Fibroblast of skin of back (primary cell): ENCODE data around the gene SGSM1.
"Not testable (repeated sequence)": the region's sequence is repeated elsewhere in the genome, so short reads cannot be mapped to it uniquely, and the experiment has no call there.

ENCODE experiments used
- DNase-seq: peaks from one replicate; pipeline ENCODE4 v3.0.0-alpha.2; 2013

The SGSM1 gene

GRCh38 chr22:24837517-24837916, 31.5 kb downstream of the SGSM1 start:
- DNase-seq: not testable (repeated sequence)

DNA sequence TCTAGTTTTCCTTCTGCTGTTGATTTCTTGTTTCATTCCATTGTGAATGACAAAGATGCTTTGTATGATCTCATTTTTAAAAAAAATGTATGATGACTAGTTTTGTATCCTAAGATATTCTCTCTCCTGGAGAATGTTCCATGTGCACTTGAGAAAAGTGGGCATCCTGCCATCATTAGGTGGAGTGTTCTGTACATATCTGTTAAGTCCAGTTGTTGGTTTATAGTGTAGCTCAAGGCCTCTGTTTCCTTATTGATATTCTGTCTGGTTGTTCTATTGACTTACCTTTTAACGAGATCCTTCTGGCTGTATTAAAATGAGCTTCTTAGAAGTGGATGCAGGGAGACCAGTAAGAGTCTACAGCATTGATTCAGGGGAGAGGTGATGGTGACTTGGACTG, 35.2 kb downstream of the SGSM1 start:
- no peak for DNase-seq

- DNase-seq: no peak
Measured at GRCh38 chr22:24843048-24843447, 37.0 kb downstream of the SGSM1 start.

DNA sequence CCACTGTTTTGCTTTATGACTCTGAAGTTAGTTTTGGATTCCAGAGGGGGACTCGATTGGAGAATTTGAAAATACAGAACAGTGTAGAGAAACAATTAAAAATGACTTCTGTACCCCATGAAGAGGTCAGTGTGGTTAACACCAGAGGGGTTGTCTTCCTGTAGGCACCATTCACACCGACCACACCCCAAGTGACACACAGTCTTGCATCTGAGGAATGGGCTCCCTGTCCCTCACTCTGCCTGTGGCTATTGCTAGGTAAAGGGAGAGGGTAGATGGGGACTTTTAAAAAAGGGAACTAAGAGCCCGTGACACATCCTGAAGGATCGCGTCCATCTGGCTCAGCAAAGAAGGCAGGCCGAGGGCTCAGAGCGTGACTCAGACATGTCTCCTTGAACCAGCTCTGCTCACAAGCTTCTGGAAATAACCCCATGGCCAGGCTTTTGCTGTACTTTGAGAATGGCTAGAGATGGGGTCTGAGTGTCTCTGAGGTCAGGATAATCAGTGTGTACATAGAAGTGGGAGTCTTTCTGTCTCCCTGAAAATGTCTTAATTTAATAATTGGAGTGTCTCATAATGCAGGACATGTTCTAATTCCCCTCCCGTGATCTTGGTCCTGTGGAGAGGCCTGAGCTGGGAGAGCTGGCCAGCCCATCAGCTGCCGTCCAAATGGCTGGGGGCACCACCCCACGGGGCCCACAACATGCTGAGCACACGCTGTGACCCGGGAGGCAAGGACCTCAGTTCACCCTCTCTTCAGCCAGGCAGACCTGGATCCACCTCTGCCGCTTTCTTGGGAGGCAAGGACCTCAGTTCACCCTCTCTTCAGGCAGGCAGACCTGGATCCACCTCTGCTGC, 39.3 kb downstream of the SGSM1 start:
- DNase-seq: no peak

- DNase-seq: no peak
Measured at GRCh38 chr22:24847490-24847889, 41.5 kb downstream of the SGSM1 start.

DNA sequence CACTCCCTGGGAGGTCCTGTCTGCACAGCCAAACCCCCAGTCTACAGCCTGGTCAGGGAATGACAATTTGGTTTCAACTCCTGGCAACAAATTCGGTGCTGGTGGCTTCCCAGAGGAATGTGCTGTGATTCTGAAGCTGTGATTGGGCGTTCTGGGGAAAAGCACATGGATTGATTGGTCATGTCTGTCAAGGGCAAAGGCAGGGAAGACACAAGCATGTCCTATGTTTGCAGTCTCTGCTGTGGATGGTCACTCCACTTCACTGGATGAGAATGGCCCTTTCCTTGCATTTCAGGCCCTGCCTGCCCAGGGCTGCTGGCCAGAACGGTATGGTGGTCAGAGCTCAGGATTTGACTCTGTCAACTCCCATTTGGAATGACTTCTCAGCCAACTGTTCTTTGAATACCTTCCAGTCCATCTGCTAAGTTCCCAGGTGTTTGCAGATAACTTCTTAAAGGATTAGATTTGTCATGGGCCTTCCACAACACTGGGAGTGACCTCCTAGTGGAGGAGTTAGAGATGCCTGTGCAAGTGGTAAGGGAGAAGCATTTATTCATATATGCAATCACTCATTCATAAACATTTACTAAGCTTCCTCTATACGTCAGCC, 42.7 kb downstream of the SGSM1 start:
- no peak for DNase-seq

DNA sequence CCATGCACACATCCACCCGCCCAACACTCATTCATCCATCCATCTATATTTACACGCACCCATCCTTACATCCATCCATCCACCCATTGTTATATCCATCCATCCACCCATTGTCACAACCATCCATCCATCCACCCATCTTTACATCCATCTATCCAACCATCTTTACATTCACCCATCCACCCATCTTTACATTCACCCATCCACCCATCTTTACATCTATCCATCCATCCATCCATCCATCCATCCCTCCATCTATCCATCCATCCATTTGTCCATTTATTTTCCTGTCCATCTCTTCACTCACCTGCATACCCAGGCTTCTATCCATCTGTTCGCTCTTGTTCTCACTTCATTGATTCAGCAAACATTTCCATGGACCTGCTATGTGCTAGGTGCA, 49.8 kb downstream of the SGSM1 start:
- DNase-seq: no peak

GRCh38 chr22:24857576-24857975, 51.6 kb downstream of the SGSM1 start:
- DNase-seq: no peak

DNA sequence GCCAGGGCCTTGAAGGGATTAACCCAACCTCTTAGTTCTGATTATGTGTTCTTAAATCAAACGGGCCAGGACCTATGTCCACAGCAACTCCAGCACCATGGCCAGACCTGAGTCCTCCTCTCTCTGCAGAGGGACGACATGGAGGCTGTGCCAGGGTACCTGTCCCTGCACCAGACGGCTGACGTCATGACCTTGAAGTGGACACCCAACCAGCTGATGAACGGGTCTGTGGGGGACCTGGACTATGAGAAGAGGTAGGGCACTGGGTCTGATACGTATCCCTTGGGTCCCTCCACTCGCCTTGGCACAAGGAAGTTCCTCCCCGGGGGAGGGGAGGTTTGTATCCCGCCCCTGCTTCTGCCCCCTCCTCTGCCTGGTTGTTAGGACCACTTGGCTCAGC, 53.6 kb downstream of the SGSM1 start:
- DNase-seq: no peak

DNA sequence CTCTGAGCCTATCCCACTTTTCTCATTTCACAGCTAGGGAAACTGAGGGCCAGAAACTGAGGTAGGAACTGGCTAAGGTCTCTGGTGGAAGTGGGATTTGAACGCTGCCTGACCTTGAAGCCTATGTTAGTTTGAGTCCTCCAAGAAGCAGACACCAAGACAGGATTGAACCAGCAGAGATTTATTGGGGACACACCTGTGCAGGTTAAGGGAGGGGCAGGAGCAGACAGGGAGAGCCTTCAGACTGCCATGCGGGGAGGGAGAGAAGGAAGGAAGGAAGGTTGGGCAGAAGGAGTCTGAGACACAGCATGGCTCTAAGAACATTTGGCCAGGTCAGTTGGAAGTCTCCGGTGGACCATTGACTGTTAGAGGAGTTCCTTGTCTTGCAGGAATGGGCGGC, 59.5 kb downstream of the SGSM1 start:
- DNase-seq: no peak

GRCh38 chr22:24867323-24868022, 61.5 kb downstream of the SGSM1 start:
- no peak for DNase-seq

DNA sequence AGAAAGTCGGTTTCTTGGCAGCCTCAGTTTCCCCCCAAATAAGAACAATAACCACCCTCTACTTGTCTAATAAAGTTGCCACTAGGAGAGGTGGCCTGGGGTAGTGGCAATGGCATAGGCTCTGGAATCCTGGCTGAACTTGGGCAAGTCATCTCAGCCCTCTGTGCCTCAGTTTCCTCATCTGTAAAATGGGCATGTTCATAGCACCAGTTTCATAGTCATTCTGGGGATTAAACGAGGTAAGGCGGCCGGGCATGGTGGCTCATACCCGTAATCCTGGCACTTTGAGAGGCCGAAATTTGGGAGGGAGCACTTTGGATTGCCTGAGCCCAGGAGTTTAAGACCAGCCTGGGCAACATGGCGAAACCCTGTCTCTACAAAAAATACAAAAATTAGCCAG, 63.0 kb downstream of the SGSM1 start:
- no peak for DNase-seq

- no peak for DNase-seq
Measured at GRCh38 chr22:24871611-24872205, 65.7 kb downstream of the SGSM1 start.

GRCh38 chr22:24873226-24873625, 67.2 kb downstream of the SGSM1 start:
- DNase-seq: no peak

DNA sequence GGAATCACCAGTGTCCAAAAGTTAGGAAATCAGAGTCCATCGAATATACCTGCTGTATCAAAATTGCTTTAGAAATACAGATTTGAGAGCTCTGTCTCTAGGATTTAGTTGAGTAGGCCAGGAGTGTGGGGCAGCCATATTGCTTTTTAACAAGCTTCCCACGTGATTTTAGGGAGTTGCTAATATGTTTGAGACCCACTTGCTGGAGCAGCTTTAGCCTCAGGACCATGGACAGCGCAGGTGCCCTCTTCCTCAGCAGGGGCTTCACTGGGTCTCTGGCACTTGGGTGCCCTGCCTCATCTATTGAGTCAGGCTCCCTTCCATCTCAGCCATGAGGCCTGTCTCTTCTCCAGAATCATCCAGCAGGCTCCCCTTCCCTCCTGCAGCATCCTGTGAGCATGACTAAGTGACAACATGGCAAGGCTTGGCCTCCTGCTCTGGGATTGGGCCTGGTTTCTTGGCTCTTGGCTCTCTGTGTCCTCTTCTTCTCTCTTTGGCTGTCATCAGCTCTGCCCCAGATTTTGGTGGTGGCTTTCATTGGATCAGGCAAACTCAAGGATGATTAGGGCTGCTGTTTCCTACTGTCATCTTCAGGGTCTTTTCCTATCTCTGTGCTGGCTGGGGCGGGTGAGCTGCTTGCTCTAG, 70.0 kb downstream of the SGSM1 start:
- DNase-seq: peak; percentile 4

GRCh38 chr22:24876700-24877099, 70.7 kb downstream of the SGSM1 start:
- no peak for DNase-seq

GRCh38 chr22:24878969-24879368, 73.0 kb downstream of the SGSM1 start:
- no peak for DNase-seq

DNA sequence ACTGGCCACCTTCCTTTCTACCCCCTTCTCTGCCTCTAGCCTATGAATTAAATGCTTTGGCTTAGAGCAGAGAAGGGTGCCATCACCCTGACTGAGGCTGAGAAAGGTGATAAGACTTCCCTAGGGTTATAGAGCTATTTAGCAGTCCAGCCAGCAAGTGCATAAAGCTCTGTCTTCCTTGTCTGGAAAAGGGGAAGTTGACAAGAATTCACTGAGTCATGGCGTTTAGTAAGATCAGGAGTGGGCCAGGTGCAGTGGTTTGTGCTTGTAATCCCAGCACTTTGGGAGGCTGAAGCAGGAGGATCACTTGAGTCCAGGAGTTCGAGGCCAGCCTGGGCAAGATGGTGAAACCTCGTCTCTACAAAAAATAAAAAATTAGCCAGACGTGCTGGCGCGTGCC, 77.4 kb downstream of the SGSM1 start:
- DNase-seq: no peak

- DNase-seq: no peak
Measured at GRCh38 chr22:24887260-24887659, 81.2 kb downstream of the SGSM1 start.

- no peak for DNase-seq
Measured at GRCh38 chr22:24893341-24894070, 87.5 kb downstream of the SGSM1 start.

DNA sequence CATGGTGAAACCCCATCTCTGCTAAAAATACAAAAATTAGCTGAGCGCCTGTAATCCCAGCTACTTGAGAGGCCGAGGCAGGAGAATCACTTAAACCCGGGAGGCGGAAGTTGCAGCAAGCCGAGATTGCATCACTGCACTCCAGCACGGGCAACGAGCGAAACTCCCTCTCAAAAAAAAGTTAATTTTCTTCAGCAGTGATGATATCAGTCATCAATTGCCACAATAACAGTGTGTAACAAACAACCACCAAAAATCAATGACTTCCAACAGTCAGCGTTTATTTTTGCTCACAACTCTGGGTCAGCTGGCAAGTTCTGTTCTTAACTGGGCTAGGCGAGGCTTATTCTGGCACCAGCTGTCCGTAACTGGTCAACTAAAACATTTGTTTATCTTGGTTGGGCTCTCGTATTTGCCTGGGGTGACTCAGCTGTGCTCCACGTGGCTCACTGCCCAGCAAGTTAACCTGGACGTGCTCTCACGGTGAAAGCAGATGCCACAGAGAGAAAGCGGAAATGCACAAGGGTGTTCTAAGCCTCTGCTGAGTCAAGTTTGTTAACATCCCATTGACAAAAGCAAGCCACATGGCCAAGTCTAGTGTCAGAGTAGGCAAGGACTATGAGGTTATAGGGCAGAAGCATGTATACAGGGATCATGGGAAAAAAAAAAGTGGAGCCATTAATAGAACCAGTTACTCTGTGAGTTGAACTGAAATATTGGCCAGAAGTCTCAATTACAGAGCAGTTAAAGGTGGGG, 88.4 kb downstream of the SGSM1 start:
- peak; percentile 69 for DNase-seq
